Heart left ventricle (tissue), 16 donors: ENCODE results near the gene COQ8A. TPM values are rescaled to one million over a fixed set of nuclear protein-coding genes. Genes with fewer than 3 reads are reported as not detected.

Experiments
- ATAC-seq, 4 donors: fragments of 200-7000 bp; cut with Tn5 transposase; one replicate each; pipeline ENCODE4 v1.9.1; 2020 to 2022; ENCODE audit warnings: moderate library complexity in 4 of 4, mild to moderate bottlenecking in 3 of 4, moderate number of reproducible peaks in 1 of 4
- DNase-seq, 5 donors: peaks; one replicate each; pipeline ENCODE4 v3.0.0-alpha.2; 2020
- H3K27ac ChIP-seq, 12 donors: fragments of 200-600 bp; sonication (generic) in 4 of 12; one replicate each; pipeline versions ENCODE4 v1.5.0 to v1.8.0; 2016 to 2022; ENCODE audit warnings: mild to moderate bottlenecking in 2 of 12
- H3K27me3 ChIP-seq, 9 donors: fragments of 200-600 bp; sonication (generic) in 2 of 9; one replicate each; pipeline versions ENCODE4 v1.5.1 to v1.8.0; 2016 to 2022; ENCODE audit warnings: mild to moderate bottlenecking in 3 of 9
- H3K36me3 ChIP-seq, 9 donors: fragments of 200-600 bp; sonication (generic) in 2 of 9; one replicate each; pipeline versions ENCODE4 v1.5.0 to v1.8.0; 2018 to 2022; ENCODE audit warnings: mild to moderate bottlenecking in 2 of 9
- H3K4me1 ChIP-seq, 12 donors: fragments of 200-600 bp; sonication (generic) in 4 of 12; one replicate each; pipeline versions ENCODE4 v1.5.0 to v1.8.0; 2016 to 2022; ENCODE audit warnings: mild to moderate bottlenecking in 3 of 12
- H3K4me3 ChIP-seq, 12 donors: fragments of 200-600 bp; sonication (generic) in 4 of 12; one replicate each; pipeline versions ENCODE4 v1.5.0 to v1.8.0; 2017 to 2022; ENCODE audit warnings: mild to moderate bottlenecking in 9 of 12, moderate library complexity in 4 of 12
- H3K9me3 ChIP-seq, 12 donors: fragments of 200-600 bp; sonication (generic) in 4 of 12; one replicate each; pipeline versions ENCODE4 v1.5.0 to v1.8.0; 2016 to 2022; ENCODE audit warnings: mild to moderate bottlenecking in 1 of 12
- POLR2A ChIP-seq, 2 donors: fragments of 450-650 bp; IDR thresholded peaks; one replicate each; pipeline ENCODE4 v1.6.1; 2017; ENCODE audit warnings: antibody characterized with exemption in 2 of 2, mild to moderate bottlenecking in 2 of 2, moderate library complexity in 2 of 2
- WGBS, 4 donors: extraction: QIAGEN DNeasy Blood & Tissue Kit in 2 of 4; methylation state at CpG; one replicate each; pipeline versions ENCODE4 v1.1.5 to v1.1.7; 2013 to 2018; 5-methylcytosine and 5-hydroxymethylcytosine counted together
- intact Hi-C, 10 donors: fragments of 100-400 bp; cut with DNase I; formaldehyde crosslinking; loops; one replicate each; pipeline versions ENCODE4 v1.11.1 to v1.14.2; 2022
- polyA plus RNA-seq, 2 donors: library from polyadenylated mRNA; stranded (reverse); fragments of 200-250 nt; gene quantifications; one replicate each; pipeline ENCODE4 v1.2.3, GENCODE V29; 2013
- total RNA-seq, 9 donors: library from RNA; depleted of rRNA in 2 of 9; stranded (reverse); fragments of >200 nt in 2 of 9; fragmentation: NEBNext Ultra II Directional in 3 of 9; extraction: Animal tissue kit (Norgen Biotek cat#: 25700) in 3 of 9; gene quantifications; one replicate each; pipeline versions ENCODE4 v1.1.0 to v1.2.4, GENCODE V29; 2016 to 2023
- TF ChIP-seq, protein P1 (sequence below), 12 donors: fragments of 200-600 bp; sonication (generic) in 4 of 12; IDR thresholded peaks; one replicate each; pipeline versions ENCODE4 v1.5.0 to v1.8.0; 2018 to 2022; ENCODE audit warnings: antibody characterized with exemption in 12 of 12, mild to moderate bottlenecking in 5 of 12
- donor health status: ischemic (EF 13 %, LVEDD 7.1; RV severe dilation, severe dysfunction).
- donor health status: healthy with polysubstance abuse.
- donor health status: DM: no; HTN: yes; CAD: no.
- donor health status: DM: no; HTN: no; CAD: no.
- donor health status: ischemic (EF 25% LVEDD 6.9; RV normal size, moderate dysfunction).
- donor health status: ischemic (EF 25% LVEDD 5.7; RV mildly dilated, moderate dysfunction).
- donor health status: healthy.
- donor health status: DM: yes; HTN: yes; CAD: no.
- donor health status: ischemic (EF 35%, LVEDD 5.7; RV mildly dilated, moderate dysfunction).
- donor health status: nonischemic (EF 11% LVEDD 7.7; RV severe dilation, severe dysfunction).
- donor health status: DM: yes; HTN: yes; CAD: no.
- donor health status: PGD.
- donor health status: ischemic (EF 29% LVEDD 5.4; RV normal size, mild dysfunction).
- donor health status: nonischemic (EF 23%, LVEDD 6.1; RV moderate dilation, normal function).

Gene COQ8A
- total and polyA plus RNA-seq, 11 donors = 141 to 915 (median 269) TPM

DNA sequence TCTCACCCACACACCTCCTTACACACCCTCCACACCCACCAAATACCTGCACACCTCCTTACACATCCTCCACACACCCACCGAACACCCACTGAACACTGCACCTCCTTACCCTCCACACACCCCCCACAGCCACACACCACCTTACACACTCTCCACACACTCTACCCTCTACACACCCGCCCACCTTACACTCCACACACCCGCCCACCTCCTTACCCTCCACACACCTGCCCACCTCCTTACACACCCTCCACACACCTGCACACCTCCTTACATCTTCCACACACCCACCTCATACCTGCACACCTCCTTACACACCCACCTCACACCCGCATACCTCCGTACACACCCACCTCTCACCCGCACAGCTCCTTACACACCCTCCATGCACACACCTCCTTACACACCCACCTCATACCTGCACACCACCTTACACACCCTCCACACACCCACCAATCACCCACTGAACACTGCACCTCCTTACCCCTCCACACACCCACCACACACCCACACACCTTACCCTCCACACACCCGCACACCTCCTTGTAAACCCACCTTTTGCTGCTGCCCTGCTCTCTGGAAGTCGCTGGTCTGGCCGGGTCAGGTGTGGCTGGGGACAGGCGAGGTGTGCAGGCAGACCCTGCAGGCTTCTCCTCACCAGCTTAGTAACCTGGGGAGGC lies 38.5 kb downstream of the COQ8A start:
- H3K36me3 ChIP-seq = peaks cover 0 to 27% (median 23%) of the 10 kb centered on the region in 9 donors
- H3K27me3 ChIP-seq = no peaks in the 10 kb centered on the region
- intact Hi-C loops = loop anchor here in 2 of 10 donors (2.0 to 10.0 kb wide), 2 partner anchors 58 to 64 kb away; no protein-coding TSS in a partner anchor
- H3K9me3 ChIP-seq = no peaks in the 10 kb centered on the region
- peak overlapping the region; percentile 71 to 98 (median 92) for H3K27ac ChIP-seq
- TF ChIP-seq POLR2A (IDR thresholded peaks at IDR 0.05) = no peak
- TF ChIP-seq, protein P1, sequence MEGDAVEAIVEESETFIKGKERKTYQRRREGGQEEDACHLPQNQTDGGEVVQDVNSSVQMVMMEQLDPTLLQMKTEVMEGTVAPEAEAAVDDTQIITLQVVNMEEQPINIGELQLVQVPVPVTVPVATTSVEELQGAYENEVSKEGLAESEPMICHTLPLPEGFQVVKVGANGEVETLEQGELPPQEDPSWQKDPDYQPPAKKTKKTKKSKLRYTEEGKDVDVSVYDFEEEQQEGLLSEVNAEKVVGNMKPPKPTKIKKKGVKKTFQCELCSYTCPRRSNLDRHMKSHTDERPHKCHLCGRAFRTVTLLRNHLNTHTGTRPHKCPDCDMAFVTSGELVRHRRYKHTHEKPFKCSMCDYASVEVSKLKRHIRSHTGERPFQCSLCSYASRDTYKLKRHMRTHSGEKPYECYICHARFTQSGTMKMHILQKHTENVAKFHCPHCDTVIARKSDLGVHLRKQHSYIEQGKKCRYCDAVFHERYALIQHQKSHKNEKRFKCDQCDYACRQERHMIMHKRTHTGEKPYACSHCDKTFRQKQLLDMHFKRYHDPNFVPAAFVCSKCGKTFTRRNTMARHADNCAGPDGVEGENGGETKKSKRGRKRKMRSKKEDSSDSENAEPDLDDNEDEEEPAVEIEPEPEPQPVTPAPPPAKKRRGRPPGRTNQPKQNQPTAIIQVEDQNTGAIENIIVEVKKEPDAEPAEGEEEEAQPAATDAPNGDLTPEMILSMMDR (IDR thresholded peaks at IDR 0.05) = no peak
- WGBS, 4 donors = 90 to 95% (median 94%) methylated on average over 5 to 10 of the region's 10 CpGs
- ATAC-seq (no peak), DNase-seq (peak in 1 of 5 donors; percentile 15)
- no peak overlapping the region for H3K4me3 ChIP-seq
- peaks cover 0 to 90% (median 50%) of the 10 kb centered on the region in 12 donors for H3K4me1 ChIP-seq

DNA sequence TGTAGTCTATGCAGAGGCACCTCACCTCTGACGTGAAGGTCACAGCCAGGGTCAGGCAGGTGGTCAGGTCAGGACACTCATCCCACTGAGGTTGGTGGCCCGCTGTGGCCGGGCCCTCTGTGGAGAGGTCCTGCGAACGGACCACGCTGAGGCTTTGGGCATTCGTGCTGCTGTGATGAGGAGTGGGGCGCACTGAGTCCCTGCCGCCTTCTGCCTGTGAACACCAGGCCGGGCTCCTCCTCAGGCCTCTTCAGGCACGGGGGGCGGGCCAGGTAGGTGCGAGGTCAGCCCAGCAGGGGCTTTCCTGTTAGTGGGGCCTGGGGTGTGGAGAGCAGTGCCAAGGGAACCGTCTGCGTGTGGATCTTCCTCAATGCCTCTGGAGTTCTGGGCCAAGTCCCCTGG lies 39.0 kb downstream of the COQ8A start:
- 60 to 84% (median 73%) methylated on average over 9 to 15 of the region's 15 CpGs for WGBS, 4 donors
- peak in 2 of 5 donors; percentile 16 to 64 for DNase-seq
- intact Hi-C loops = loop anchor here in 2 of 10 donors (2.0 to 10.0 kb wide), 2 partner anchors 58 to 64 kb away; no protein-coding TSS in a partner anchor
- Histone ChIP-seq H3K27me3 (no peaks in the 10 kb centered on the region), H3K36me3 (peaks cover 0 to 31% (median 24%) of the 10 kb centered on the region in 9 donors), H3K4me1 (peaks cover 0 to 90% (median 48%) of the 10 kb centered on the region in 12 donors), H3K9me3 (no peaks in the 10 kb centered on the region), H3K27ac (peak overlapping the region; percentile 71 to 98 (median 92)), H3K4me3 (no peak overlapping the region)
- ATAC-seq = no peak
- TF ChIP-seq POLR2A (IDR thresholded peaks at IDR 0.05) = no peak

DNA sequence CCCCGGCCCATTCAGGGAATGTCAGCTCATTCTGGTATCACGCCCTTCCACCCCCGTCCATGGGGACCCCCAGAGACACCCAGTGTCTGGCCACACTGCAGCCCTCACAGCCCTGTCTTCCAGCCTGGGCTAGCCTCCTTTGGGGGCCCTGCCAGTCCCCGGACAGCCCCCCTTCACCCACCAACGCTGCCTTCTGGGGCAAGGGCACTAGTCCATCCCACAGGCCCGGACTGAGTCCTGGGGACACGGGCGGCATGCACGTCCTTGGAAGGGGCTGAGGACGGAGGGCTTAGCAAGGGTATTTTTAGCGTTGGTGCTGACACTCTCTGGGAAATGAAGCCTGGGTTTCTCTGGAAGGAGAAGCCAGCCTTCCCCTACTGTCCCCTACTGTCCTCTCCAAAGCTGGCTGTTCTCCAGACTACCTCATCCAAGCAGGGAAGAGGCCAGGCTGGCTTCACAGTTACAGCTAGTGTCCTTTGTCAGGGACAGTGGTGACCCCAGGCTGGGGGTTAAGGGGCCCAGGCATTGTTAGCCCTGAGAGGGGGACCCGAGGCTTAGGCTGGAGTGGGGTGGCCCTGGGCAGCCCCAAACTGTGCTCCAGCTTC lies 39.5 kb downstream of the COQ8A start:
- DNase-seq = peak; percentile 73 to 86 (median 76)
- WGBS, 4 donors = 38 to 54% (median 46%) methylated on average over 4 to 12 of the region's 12 CpGs
- no peak for TF ChIP-seq POLR2A (IDR thresholded peaks at IDR 0.05)
- TF ChIP-seq, protein P1 (IDR thresholded peaks at IDR 0.05) = no peak
- ATAC-seq = peak; percentile 66 to 82 (median 74)
- Histone ChIP-seq H3K9me3 (no peaks in the 10 kb centered on the region), H3K27me3 (no peaks in the 10 kb centered on the region), H3K36me3 (peaks cover 0 to 36% (median 24%) of the 10 kb centered on the region in 9 donors), H3K27ac (peak overlapping the region; percentile 71 to 98 (median 92)), H3K4me1 (peaks cover 0 to 90% (median 48%) of the 10 kb centered on the region in 12 donors), H3K4me3 (no peak overlapping the region)
- intact Hi-C loops = loop anchor here in 5 of 10 donors (2.0 to 10.0 kb wide), 3 partner anchors 37 to 65 kb away; partner anchors contain the start of gene COQ8A (in 3 of the 5)

DNA sequence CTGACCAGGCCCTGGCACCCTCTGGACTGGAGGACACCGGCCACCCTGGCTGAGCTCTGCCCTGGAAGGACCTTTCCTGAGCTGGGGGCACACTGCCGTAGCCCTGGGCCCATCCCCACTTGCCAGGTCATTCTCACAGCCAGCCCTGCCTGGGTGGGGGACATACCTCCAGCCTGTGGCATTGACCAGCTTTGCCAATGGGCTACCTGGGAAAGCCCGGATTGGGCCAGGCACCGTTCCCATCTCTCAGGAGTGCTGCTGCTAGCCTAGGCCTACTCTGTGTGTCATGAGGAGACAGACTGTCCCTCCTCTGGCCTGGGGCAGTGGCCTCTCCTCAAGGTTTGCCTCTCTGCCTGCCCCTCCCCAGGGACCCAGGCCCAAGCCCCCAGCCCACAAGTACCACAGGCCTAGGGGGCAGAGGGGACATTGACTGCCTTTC lies 40.0 kb downstream of the COQ8A start:
- Histone ChIP-seq H3K4me3 (no peak overlapping the region), H3K27ac (peak overlapping the region; percentile 71 to 98 (median 92)), H3K9me3 (no peaks in the 10 kb centered on the region), H3K4me1 (peaks cover 0 to 90% (median 46%) of the 10 kb centered on the region in 12 donors), H3K36me3 (peaks cover 0 to 40% (median 24%) of the 10 kb centered on the region in 9 donors), H3K27me3 (no peaks in the 10 kb centered on the region)
- no peak for DNase-seq
- peak in 3 of 4 donors; percentile 0 to 6 (median 2) for ATAC-seq
- intact Hi-C loops = loop anchor here in 3 of 10 donors (5.0 kb wide), 1 partner anchor 38 kb away; the partner anchor contains the start of gene COQ8A (in 3 of the 3)
- TF ChIP-seq, protein P1 (IDR thresholded peaks at IDR 0.05) = no peak
- no peak for TF ChIP-seq POLR2A (IDR thresholded peaks at IDR 0.05)
- whole genome bisulfite sequencing, 4 donors = 63 to 77% (median 67%) methylated on average over 1 to 4 of the region's 4 CpGs
